ENCODE measurements around the gene BCLAF1. TPM values are rescaled to one million over a fixed set of nuclear protein-coding genes. Genes with fewer than 3 reads are reported as not detected.
A peak's percentile ranks its signal among the peaks of the same experiment; 100 is the strongest.
"Not testable (repeated sequence)": the region's sequence is repeated elsewhere in the genome, so short reads cannot be mapped to it uniquely, and the experiment has no call there.

BCLAF1 gene
- total and polyA plus RNA-seq, 12 donors, result 13.1 to 102 (median 92.2) TPM

- peaks cover 0 to 5% (median 0%) of the 10 kb centered on the region in 11 donors for H3K9me3 ChIP-seq
- H3K27me3 ChIP-seq, result no peaks in the 10 kb centered on the region
- no peak for TF ChIP-seq CTCF (IDR thresholded peaks at IDR 0.05)
- no peaks in the 10 kb centered on the region for H3K36me3 ChIP-seq
- DNase-seq (no peak), ATAC-seq (no peak)
- peaks cover 0 to 18% (median 5%) of the 10 kb centered on the region in 9 donors for H3K4me1 ChIP-seq
- peak overlapping the region in 1 of 10 donors; percentile 57 for H3K27ac ChIP-seq
- H3K4me3 ChIP-seq, result no peak overlapping the region
- intact Hi-C loops (cut with DNase I), result loop anchor here in 9 of 10 donors (5.0 to 10.0 kb wide), 11 partner anchors 192 to 724 kb away; no protein-coding TSS in a partner anchor
- WGBS, 2 donors, result 83 to 88% methylated on average over 2 of the region's 2 CpGs
These were observed 60.8 kb downstream of the BCLAF1 start for GRCh38 chr6:136228814-136229213.

- WGBS, 2 donors, result 75 to 85% methylated on average over 4 of the region's 4 CpGs
- H3K27ac ChIP-seq, result peak overlapping the region in 4 of 10 donors; percentile 5 to 28 (median 21)
- ATAC-seq (peak in 7 of 8 donors; percentile 13 to 54 (median 31)), DNase-seq (no peak)
- TF ChIP-seq CTCF (IDR thresholded peaks at IDR 0.05), result no peak
- H3K27me3 ChIP-seq, result no peaks in the 10 kb centered on the region
- peaks cover 0 to 5% (median 0%) of the 10 kb centered on the region in 11 donors for H3K9me3 ChIP-seq
- peak overlapping the region in 7 of 10 donors; percentile 16 to 40 (median 34) for H3K4me3 ChIP-seq
- no peaks in the 10 kb centered on the region for H3K36me3 ChIP-seq
- intact Hi-C loops (cut with DNase I), result loop anchor here (1.0 to 10.0 kb wide), 16 partner anchors 190 to 722 kb away; no protein-coding TSS in a partner anchor
- peaks cover 0 to 18% (median 5%) of the 10 kb centered on the region in 9 donors for H3K4me1 ChIP-seq
These were observed 62.8 kb downstream of the BCLAF1 start for GRCh38 chr6:136226674-136227377.

- H3K27ac ChIP-seq, result peak overlapping the region in 5 of 10 donors; percentile 5 to 36 (median 23)
- peaks cover 0 to 18% (median 5%) of the 10 kb centered on the region in 9 donors for H3K4me1 ChIP-seq
- DNase-seq (peak in 1 of 2 donors; percentile 50), ATAC-seq (peak; percentile 63 to 95 (median 86))
- peaks cover 0 to 5% (median 0%) of the 10 kb centered on the region in 11 donors for H3K9me3 ChIP-seq
- intact Hi-C loops (cut with DNase I), result loop anchor here (1.0 to 10.0 kb wide), 16 partner anchors 189 to 721 kb away; no protein-coding TSS in a partner anchor
- WGBS, 2 donors, result 19 to 26% methylated on average over 12 of the region's 12 CpGs
- TF ChIP-seq CTCF (IDR thresholded peaks at IDR 0.05), result peak; percentile 99 to 100 (median 100)
- no peaks in the 10 kb centered on the region for H3K36me3 ChIP-seq
- H3K27me3 ChIP-seq, result no peaks in the 10 kb centered on the region
- H3K4me3 ChIP-seq, result peak overlapping the region in 7 of 10 donors; percentile 16 to 40 (median 34)
These were observed 63.5 kb downstream of the BCLAF1 start for GRCh38 chr6:136226027-136226673.

GRCh38 chr6:136225496-136225895 lies 64.2 kb downstream of the BCLAF1 start:
- peaks cover 0 to 18% (median 5%) of the 10 kb centered on the region in 9 donors for H3K4me1 ChIP-seq
- DNase-seq, result no peak
- no peak for ATAC-seq
- peak overlapping the region in 1 of 10 donors; percentile 28 for H3K27ac ChIP-seq
- WGBS, 2 donors, result 73 to 75% methylated on average over 5 of the region's 5 CpGs
- peaks cover 0 to 6% (median 0%) of the 10 kb centered on the region in 11 donors for H3K9me3 ChIP-seq
- no peak for TF ChIP-seq CTCF (IDR thresholded peaks at IDR 0.05)
- H3K36me3 ChIP-seq, result no peaks in the 10 kb centered on the region
- H3K4me3 ChIP-seq, result no peak overlapping the region
- intact Hi-C loops (cut with DNase I), result loop anchor here in 9 of 10 donors (2.0 to 10.0 kb wide), 12 partner anchors 188 to 721 kb away; no protein-coding TSS in a partner anchor
- H3K27me3 ChIP-seq, result no peaks in the 10 kb centered on the region

GRCh38 chr6:136224974-136225373 lies 64.7 kb downstream of the BCLAF1 start:
- not testable (repeated sequence) for H3K27me3 ChIP-seq, DNase-seq, H3K27ac ChIP-seq, ATAC-seq, H3K4me3 ChIP-seq, H3K36me3 ChIP-seq
- Histone ChIP-seq H3K4me1 (peaks cover 0 to 18% (median 5%) of the 10 kb centered on the region in 9 donors), H3K9me3 (peaks cover 0 to 11% (median 4%) of the 10 kb centered on the region in 11 donors)
- intact Hi-C loops (cut with DNase I), result loop anchor here in 9 of 10 donors (2.0 to 10.0 kb wide), 12 partner anchors 188 to 720 kb away; no protein-coding TSS in a partner anchor
- WGBS, 2 donors, result 94 to 96% methylated on average over 4 of the region's 4 CpGs
